Measurements from ENCODE around the gene PHF13.
"Not testable (repeated sequence)": the region's sequence is repeated elsewhere in the genome, so short reads cannot be mapped to it uniquely, and the experiment has no call there.

Gene PHF13

GRCh38 chr1:6586404-6586816 lies 27.1 kb upstream of the PHF13 start:
- DNase-seq (ENCODE audit: low read depth in 2 of 2), result no peak

GRCh38 chr1:6587261-6588005 lies 26.1 kb upstream of the PHF13 start:
- no peak for DNase-seq (ENCODE audit: low read depth in 2 of 2)

- no peak for DNase-seq (ENCODE audit: low read depth in 2 of 2)
Measured at GRCh38 chr1:6588128-6588892, 25.2 kb upstream of the PHF13 start.

- DNase-seq (ENCODE audit: low read depth in 2 of 2), result no peak
Measured at GRCh38 chr1:6588893-6589520, 24.5 kb upstream of the PHF13 start.

GRCh38 chr1:6590046-6590445 lies 23.5 kb upstream of the PHF13 start:
- no peak for DNase-seq (ENCODE audit: low read depth in 2 of 2)

- DNase-seq (ENCODE audit: low read depth in 2 of 2), result no peak
Measured at GRCh38 chr1:6591222-6591621, 22.3 kb upstream of the PHF13 start.

GRCh38 chr1:6591644-6592043 lies 21.9 kb upstream of the PHF13 start:
- DNase-seq (ENCODE audit: low read depth in 2 of 2), result no peak

GRCh38 chr1:6592441-6592840 lies 21.1 kb upstream of the PHF13 start:
- no peak for DNase-seq (ENCODE audit: low read depth in 2 of 2)

GRCh38 chr1:6592865-6593593 lies 20.5 kb upstream of the PHF13 start:
- no peak for DNase-seq (ENCODE audit: low read depth in 2 of 2)

GRCh38 chr1:6593810-6594209 lies 19.7 kb upstream of the PHF13 start:
- no peak for DNase-seq (ENCODE audit: low read depth in 2 of 2)

GRCh38 chr1:6594977-6595740 lies 18.4 kb upstream of the PHF13 start:
- no peak for DNase-seq (ENCODE audit: low read depth in 2 of 2)

GRCh38 chr1:6596351-6596750 lies 17.2 kb upstream of the PHF13 start:
- no peak for DNase-seq (ENCODE audit: low read depth in 2 of 2)

GRCh38 chr1:6596886-6597776 lies 16.4 kb upstream of the PHF13 start:
- no peak for DNase-seq (ENCODE audit: low read depth in 2 of 2)

- no peak for DNase-seq (ENCODE audit: low read depth in 2 of 2)
Measured at GRCh38 chr1:6597777-6598131, 15.8 kb upstream of the PHF13 start.

- DNase-seq (ENCODE audit: low read depth in 2 of 2), result no peak
Measured at GRCh38 chr1:6599141-6599975, 14.2 kb upstream of the PHF13 start.

- not testable (repeated sequence) for DNase-seq (ENCODE audit: low read depth in 2 of 2)
Measured at GRCh38 chr1:6599991-6600390, 13.5 kb upstream of the PHF13 start.

- no peak for DNase-seq (ENCODE audit: low read depth in 2 of 2)
Measured at GRCh38 chr1:6600410-6601048, 13.0 kb upstream of the PHF13 start.

GRCh38 chr1:6601049-6601922 lies 12.2 kb upstream of the PHF13 start:
- DNase-seq (ENCODE audit: low read depth in 2 of 2), result peak in 1 of 2 donors; percentile 47

All from stimulated activated CD8-positive, alpha-beta memory T cell treated with anti-CD3 and anti-CD28 coated beads, Interleukin-7, amount 100 ng/mL, for 1 hour (primary cell).